AG04449 (cell line): Measurements from ENCODE around the gene HOTAIR.
A peak's percentile ranks its signal among the peaks of the same experiment; 100 is the strongest.

Experiments used
- CTCF ChIA-PET: fragments of 350-600 bp; formaldehyde crosslinking; extraction: SDS; loops from one replicate; lab custom pipeline; 2021; ENCODE audit warnings: antibody characterized with exemption; lab: Yijun Ruan, JAX
- POLR2A ChIA-PET: fragments of 400-600, 350-600 bp; formaldehyde crosslinking; extraction: SDS; loops from one replicate; lab custom pipeline; 2020; ENCODE audit warnings: antibody characterized with exemption, inconsistent platforms; lab: Yijun Ruan, JAX
- DNase-seq: peaks from one replicate; pipeline ENCODE4 v3.0.0-alpha.2; 2010; ENCODE audit warnings: low read depth, low spot score
- H3K4me3 ChIP-seq: 2 replicates; pipeline ENCODE4 v1.5.1; 2011; ENCODE audit warnings: low read depth, mild to moderate bottlenecking, control low read depth, low read length
- TF ChIP-seq, protein P1 (sequence below): IDR thresholded peaks from one replicate; pipeline ENCODE4 v1.5.1; 2011; ENCODE audit warnings: mild to moderate bottlenecking, moderate library complexity, low read length, control low read depth, inconsistent platforms; ENCODE audit not compliant: insufficient read depth; ENCODE audit errors: missing control alignments

HOTAIR gene

DNA sequence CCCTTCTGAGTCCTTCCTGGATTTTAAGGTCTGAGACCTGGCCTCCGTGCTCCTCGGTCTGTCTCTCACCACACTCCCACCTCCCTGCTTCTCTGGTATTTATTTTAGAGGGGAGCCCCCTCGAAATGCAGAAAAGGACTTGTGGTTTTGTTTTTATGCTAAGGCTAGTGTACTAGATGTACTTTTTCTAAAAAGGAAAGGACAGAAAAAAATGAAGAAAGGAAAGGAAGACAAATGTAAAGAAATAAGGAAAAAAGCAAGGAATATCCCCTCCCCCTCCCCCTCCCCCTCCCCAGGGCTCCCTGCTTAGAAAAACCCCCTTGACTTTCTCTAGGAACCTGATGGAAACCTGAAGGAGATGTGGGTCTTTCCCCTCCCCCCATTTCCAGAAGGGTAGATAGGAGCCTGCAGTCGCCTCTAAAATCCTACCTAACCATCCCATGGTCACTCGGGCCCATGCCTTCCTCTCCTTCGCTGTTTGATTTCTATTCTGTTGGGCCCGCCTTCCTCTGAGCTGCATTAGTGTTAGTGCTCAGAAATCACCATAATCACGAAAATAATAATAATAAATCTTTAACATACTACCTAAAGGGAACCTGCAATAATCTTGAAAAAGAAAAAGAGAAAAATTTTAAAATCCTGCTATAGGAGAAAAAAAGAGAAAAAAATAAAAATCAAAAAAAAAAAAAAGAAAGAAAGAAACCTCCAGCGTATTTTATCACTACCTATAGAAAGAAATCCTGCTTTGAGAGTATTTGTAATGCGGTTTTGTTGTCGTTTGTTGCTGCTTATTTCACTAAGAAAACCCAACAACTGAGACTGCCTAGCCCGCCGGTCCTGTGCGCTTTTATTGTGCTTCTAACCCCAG, 37.1 kb upstream of the HOTAIR start:
- POLR2A ChIA-PET = interaction anchor here (0.8 to 4.1 kb wide), 2 partner anchors 15 to 20 kb away, joined by 3 to 14 read pairs; partner anchors contain the start of gene HOXC6
- CTCF ChIA-PET = interaction anchor here (1.1 to 21.3 kb wide), 11 partner anchors 9 to 203 kb away, joined by 3 to 756 read pairs (median 8); partner anchors contain the start of genes HOXC10, HOXC5 and HOXC6
- no peak for DNase-seq
- peak overlapping the region; percentile 96 for H3K4me3 ChIP-seq
- TF ChIP-seq, protein P1, sequence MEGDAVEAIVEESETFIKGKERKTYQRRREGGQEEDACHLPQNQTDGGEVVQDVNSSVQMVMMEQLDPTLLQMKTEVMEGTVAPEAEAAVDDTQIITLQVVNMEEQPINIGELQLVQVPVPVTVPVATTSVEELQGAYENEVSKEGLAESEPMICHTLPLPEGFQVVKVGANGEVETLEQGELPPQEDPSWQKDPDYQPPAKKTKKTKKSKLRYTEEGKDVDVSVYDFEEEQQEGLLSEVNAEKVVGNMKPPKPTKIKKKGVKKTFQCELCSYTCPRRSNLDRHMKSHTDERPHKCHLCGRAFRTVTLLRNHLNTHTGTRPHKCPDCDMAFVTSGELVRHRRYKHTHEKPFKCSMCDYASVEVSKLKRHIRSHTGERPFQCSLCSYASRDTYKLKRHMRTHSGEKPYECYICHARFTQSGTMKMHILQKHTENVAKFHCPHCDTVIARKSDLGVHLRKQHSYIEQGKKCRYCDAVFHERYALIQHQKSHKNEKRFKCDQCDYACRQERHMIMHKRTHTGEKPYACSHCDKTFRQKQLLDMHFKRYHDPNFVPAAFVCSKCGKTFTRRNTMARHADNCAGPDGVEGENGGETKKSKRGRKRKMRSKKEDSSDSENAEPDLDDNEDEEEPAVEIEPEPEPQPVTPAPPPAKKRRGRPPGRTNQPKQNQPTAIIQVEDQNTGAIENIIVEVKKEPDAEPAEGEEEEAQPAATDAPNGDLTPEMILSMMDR = no peak

DNA sequence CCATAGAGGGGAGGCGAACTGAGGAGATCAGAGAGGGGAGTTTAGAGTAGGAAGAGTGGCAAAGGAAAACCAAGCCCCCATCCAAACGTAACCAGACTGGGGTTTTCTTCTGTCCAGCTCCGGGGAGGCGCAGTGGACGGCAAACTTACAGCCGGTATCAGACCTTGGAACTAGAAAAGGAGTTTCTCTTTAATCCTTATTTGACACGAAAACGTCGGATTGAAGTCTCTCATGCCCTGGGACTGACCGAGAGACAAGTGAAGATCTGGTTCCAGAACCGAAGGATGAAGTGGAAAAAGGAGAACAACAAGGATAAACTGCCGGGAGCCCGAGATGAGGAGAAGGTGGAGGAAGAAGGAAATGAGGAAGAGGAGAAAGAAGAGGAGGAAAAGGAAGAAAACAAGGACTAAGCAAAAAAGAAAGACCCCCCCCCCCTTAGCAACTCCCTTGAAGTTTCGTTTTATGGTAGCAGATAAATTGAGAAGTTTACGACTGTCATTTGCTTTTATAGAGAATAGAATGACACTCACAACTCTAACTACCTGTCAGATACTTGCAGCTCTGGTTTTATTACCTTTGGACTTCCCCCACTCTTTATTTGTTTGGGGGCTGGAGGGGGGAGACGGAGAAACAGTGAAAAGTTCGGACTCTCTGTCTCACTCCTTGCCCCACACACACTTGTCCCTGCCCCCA, 36.4 kb upstream of the HOTAIR start:
- TF ChIP-seq, protein P1 = no peak
- DNase-seq = no peak
- CTCF ChIA-PET = interaction anchor here (1.5 to 21.3 kb wide), 6 partner anchors 18 to 203 kb away, joined by 8 to 756 read pairs (median 164); partner anchors contain the start of genes HOXC10, HOXC5, HOXC6 and SMUG1
- POLR2A ChIA-PET = interaction anchor here (0.6 to 4.1 kb wide), 3 partner anchors 11 to 23 kb away, joined by 3 to 15 read pairs (median 14); partner anchors contain the start of genes HOXC6 and HOXC9
- peak overlapping the region; percentile 96 for H3K4me3 ChIP-seq

DNA sequence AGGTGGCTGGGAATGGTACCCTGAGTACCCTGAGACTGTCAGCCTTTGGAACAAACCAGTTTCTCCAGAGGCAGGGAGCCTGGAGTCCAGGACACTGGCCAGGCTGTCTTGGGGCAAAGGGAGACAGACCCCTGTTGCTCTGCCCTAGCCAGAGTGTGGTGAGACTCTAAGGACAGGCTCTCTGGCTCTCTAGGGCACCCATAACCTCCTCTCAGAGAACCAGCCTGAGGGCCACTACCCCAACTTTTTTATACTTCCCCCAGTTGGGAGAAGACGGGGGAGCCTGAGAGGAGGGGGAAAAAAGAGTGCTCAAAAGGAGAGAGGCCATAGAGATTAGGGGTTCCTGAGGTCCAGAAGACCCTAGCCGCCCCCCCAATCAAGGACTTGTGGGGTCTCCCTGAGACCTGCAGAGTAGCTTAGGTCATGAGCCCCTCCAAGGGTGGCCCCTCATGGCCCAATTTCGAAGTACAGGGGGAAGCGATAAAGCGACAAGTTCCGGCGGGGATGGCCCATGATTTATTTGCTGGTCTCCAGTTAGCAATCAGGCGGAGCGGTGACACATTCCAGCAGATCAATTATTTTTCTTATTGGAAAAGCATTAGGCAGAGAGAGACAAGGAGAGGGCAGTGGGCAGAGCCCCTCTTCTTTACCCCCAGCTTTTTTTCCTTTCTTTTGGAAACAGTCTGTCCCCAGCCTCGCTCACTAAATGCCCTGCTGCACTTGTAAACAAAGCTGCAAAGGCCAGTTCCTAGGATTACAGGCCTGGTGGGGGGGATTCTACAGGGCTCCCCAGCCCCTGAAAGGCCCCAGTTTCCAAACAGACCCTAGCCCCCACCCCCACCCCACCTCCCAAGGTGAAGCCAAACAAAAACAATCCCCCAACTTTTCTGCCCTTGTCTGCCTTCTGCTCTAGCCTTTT, 35.6 kb upstream of the HOTAIR start:
- H3K4me3 ChIP-seq = peak overlapping the region; percentile 96
- ChIA-PET CTCF (interaction anchor here (1.5 to 21.3 kb wide), 7 partner anchors 18 to 204 kb away, joined by 5 to 756 read pairs (median 241); partner anchors contain the start of genes HOXC10, HOXC5, HOXC6 and SMUG1), POLR2A (interaction anchor here (0.6 to 3.1 kb wide), 4 partner anchors 10 to 349 kb away, joined by 3 to 20 read pairs (median 10); partner anchors contain the start of gene HOXC9)
- DNase-seq = no peak
- TF ChIP-seq, protein P1 = no peak

DNA sequence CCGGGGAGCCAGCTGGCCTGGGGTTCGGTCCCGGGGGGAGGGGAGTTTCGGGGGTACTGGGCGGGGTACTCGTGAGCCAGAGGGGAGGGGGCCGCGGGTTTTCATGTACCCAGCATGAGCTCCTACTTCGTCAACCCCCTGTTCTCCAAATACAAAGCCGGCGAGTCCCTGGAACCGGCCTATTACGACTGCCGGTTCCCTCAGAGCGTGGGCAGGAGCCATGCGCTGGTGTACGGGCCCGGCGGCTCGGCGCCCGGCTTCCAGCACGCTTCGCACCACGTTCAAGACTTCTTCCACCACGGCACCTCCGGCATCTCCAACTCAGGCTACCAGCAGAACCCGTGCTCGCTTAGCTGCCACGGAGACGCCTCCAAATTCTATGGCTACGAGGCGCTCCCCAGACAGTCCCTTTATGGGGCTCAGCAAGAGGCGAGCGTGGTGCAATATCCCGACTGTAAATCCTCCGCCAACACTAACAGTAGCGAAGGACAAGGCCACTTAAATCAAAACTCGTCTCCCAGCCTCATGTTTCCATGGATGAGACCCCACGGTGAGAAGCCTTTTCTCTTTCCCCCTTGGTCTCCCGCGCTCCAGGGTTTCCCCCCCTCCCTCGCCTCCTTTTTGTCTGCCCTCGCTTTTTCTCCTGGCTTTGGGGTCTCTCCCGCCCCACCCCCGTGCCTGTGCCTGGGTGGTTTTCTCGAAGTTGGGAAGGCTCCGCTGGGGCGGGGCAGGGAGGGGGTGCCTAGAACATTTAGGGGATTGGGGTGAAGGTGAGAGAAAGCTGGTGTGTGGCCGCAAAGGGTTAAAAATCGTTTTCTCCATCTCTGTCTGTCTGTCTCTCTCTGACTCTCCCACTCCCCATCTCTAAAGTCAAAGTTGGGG, 34.7 kb upstream of the HOTAIR start:
- ChIA-PET POLR2A (interaction anchor here (0.6 to 3.2 kb wide), 19 partner anchors 8 to 350 kb away, joined by 3 to 53 read pairs (median 5); partner anchors contain the start of genes HOXC10, HOXC5 and HOXC9), CTCF (interaction anchor here (0.9 to 21.3 kb wide), 13 partner anchors 7 to 361 kb away, joined by 3 to 756 read pairs (median 35); partner anchors contain the start of genes HOXC10, HOXC5, HOXC6 and HOXC9)
- TF ChIP-seq, protein P1 = no peak
- DNase-seq = no peak
- H3K4me3 ChIP-seq = peak overlapping the region; percentile 96

DNA sequence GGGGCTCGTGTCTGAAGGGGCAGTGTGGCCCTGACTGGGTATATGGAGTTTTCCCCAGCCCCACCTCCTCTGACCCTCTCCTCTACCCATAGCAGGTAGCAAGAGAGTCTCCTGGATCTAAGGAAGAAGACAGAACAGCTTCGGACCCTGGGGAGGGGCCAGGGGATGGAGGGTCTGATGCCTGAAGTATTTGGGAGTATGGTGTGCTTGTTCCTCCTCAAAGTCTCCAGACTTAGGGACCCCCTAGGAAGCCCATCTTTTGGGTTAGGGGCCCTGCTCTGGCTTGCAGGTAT, 33.5 kb upstream of the HOTAIR start:
- TF ChIP-seq, protein P1 = no peak
- CTCF ChIA-PET = interaction anchor here (0.8 to 21.3 kb wide), 15 partner anchors 8 to 243 kb away, joined by 3 to 756 read pairs (median 20); partner anchors contain the start of genes HOXC10, HOXC5, HOXC6 and HOXC9

More for the DNA sequence above, 33.5 kb upstream of the HOTAIR start:
- POLR2A ChIA-PET = interaction anchor here (0.6 to 3.2 kb wide), 17 partner anchors 8 to 351 kb away, joined by 3 to 53 read pairs (median 5); partner anchors contain the start of genes HOXC5 and HOXC9
- DNase-seq = no peak
- peak overlapping the region; percentile 96 for H3K4me3 ChIP-seq
